HEK293 (cell line): Measurements from ENCODE around the gene HIPK1.

Experiments used
- CTCF ChIP-seq: fragments of 450-650 bp; formaldehyde crosslinking; IDR thresholded peaks from 2 replicates; pipeline ENCODE4 v1.5.1; 2016; ENCODE audit warnings: missing biosample characterization, missing genetic modification characterization
- ZNF76 ChIP-seq: fragments of 450-650 bp; formaldehyde crosslinking; IDR thresholded peaks from 2 replicates; pipeline ENCODE4; 2016; ENCODE audit warnings: low read depth, missing biosample characterization, missing genetic modification characterization, borderline replicate concordance

- TF ChIP-seq CTCF (tag by site-specific recombination) (no peak), ZNF76 (no peak)
These were observed 71.3 kb downstream of the HIPK1 start for GRCh38 chr1:114000406-114000805.
